OCI-LY1 (cell line): ENCODE measurements around the gene SMPD1.

Experiments
- EZH2 ChIP-seq: fragments of 200-600 bp; sonication (generic), shearing (Covaris generic); IDR thresholded peaks from 2 replicates; pipeline ENCODE4 v1.8.0; 2017; ENCODE audit warnings: borderline replicate concordance, mixed run types, mild to moderate bottlenecking, antibody characterized with exemption, low read length, moderate library complexity, mixed read lengths
- TF ChIP-seq, protein P1 (sequence below): fragments of 200-600 bp; sonication (generic), shearing (Covaris generic); IDR thresholded peaks from 2 replicates; pipeline ENCODE4 v1.5.1; 2017; ENCODE audit warnings: mild to moderate bottlenecking, antibody characterized with exemption, low read length, moderate library complexity, mixed read lengths

DNA sequence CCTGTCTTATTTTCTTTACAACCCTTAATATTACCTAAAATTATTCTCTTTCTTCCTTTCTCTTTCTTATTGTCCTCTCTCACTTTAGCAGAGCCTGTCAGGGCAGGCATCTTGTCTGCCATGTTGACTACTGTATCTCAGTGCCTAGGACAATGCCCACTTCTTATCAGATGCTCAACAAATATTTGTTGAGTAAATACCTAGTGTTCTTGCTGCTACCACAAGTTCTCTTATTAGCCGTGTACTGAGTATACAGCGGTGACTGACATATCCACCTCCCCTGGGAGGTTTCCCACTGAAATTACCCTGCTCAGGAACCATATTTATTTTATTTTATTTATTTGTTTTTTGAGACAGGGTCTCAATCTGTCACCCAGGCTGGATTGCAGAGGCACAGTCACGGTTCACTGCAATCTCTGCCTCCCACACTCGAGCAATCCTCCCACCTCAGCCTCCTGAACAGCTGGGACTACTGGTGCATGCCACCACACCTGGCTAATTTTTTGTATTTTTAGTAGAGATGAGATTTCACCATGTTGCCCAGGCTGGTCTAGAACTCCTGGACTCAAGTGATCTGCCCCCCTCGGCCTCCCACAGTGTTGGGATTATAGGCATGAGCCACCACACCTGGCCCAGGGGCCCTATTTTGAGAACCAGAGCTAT lies 43.9 kb downstream of the SMPD1 start:
- TF ChIP-seq, protein P1, sequence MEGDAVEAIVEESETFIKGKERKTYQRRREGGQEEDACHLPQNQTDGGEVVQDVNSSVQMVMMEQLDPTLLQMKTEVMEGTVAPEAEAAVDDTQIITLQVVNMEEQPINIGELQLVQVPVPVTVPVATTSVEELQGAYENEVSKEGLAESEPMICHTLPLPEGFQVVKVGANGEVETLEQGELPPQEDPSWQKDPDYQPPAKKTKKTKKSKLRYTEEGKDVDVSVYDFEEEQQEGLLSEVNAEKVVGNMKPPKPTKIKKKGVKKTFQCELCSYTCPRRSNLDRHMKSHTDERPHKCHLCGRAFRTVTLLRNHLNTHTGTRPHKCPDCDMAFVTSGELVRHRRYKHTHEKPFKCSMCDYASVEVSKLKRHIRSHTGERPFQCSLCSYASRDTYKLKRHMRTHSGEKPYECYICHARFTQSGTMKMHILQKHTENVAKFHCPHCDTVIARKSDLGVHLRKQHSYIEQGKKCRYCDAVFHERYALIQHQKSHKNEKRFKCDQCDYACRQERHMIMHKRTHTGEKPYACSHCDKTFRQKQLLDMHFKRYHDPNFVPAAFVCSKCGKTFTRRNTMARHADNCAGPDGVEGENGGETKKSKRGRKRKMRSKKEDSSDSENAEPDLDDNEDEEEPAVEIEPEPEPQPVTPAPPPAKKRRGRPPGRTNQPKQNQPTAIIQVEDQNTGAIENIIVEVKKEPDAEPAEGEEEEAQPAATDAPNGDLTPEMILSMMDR, result no peak
- no peak for TF ChIP-seq EZH2
